Measurements from ENCODE around the gene FAM171A2. TPM values are rescaled to one million over a fixed set of nuclear protein-coding genes. Genes with fewer than 3 reads are reported as not detected.
A peak's percentile ranks its signal among the peaks of the same experiment; 100 is the strongest.
"Not testable (repeated sequence)": the region's sequence is repeated elsewhere in the genome, so short reads cannot be mapped to it uniquely, and the experiment has no call there.

FAM171A2 gene
- total RNA-seq, 1 experiment from 2014 or later: 0.30 TPM

GRCh38 chr17:44376124-44376523, 12.5 kb upstream of the FAM171A2 start:
- no peak overlapping the region for H3K4me3 Mint-ChIP-seq (ENCODE audit: unreplicated experiment)
- no TSS peak for BruUV-seq (replicated peaks)
- CTCF ChIA-PET: interaction anchor here (0.6 kb wide), 1 partner anchor 839 kb away, joined by 3 read pairs; no protein-coding TSS in a partner anchor

GRCh38 chr17:44375196-44376017, 11.8 kb upstream of the FAM171A2 start:
- no peak overlapping the region for H3K4me3 Mint-ChIP-seq (ENCODE audit: unreplicated experiment)
- intact Hi-C loops (cut with micrococcal nuclease): no loop called here
- TF ChIP-seq CTCF (IDR thresholded peaks at IDR 0.05; ENCODE audit: unreplicated experiment): no peak
- BruUV-seq (replicated peaks): no TSS peak
- ChIA-PET POLR2A (interaction anchor here (0.7 to 0.8 kb wide), 2 partner anchors 10 to 376 kb away, joined by 3 to 4 read pairs; no protein-coding TSS in a partner anchor), CTCF (interaction anchor here (0.6 kb wide), 1 partner anchor 840 kb away, joined by 3 read pairs; no protein-coding TSS in a partner anchor)
- no peaks in the 10 kb centered on the region for H3K4me1 Mint-ChIP-seq (ENCODE audit: insufficient read depth, unreplicated experiment)
- H3K27me3 Mint-ChIP-seq (ENCODE audit: insufficient read depth, unreplicated experiment): no peaks in the 10 kb centered on the region
- H3K9me3 Mint-ChIP-seq (ENCODE audit: unreplicated experiment): no peaks in the 10 kb centered on the region
- DNase-seq (ENCODE audit: unreplicated experiment): no peak
- H3K36me3 Mint-ChIP-seq (ENCODE audit: insufficient read depth, unreplicated experiment): no peaks in the 10 kb centered on the region
- H3K27ac Mint-ChIP-seq (ENCODE audit: low read depth, unreplicated experiment): no peak overlapping the region

More at GRCh38 chr17:44376124-44376523, 12.5 kb upstream of the FAM171A2 start:
- peak; percentile 33 for DNase-seq (ENCODE audit: unreplicated experiment)
- H3K36me3 Mint-ChIP-seq (ENCODE audit: insufficient read depth, unreplicated experiment): no peaks in the 10 kb centered on the region
- H3K27me3 Mint-ChIP-seq (ENCODE audit: insufficient read depth, unreplicated experiment): no peaks in the 10 kb centered on the region
- intact Hi-C loops (cut with micrococcal nuclease): no loop called here
- no peaks in the 10 kb centered on the region for H3K9me3 Mint-ChIP-seq (ENCODE audit: unreplicated experiment)
- no peak overlapping the region for H3K27ac Mint-ChIP-seq (ENCODE audit: low read depth, unreplicated experiment)
- H3K4me1 Mint-ChIP-seq (ENCODE audit: insufficient read depth, unreplicated experiment): no peaks in the 10 kb centered on the region
- peak; percentile 47 for TF ChIP-seq CTCF (IDR thresholded peaks at IDR 0.05; ENCODE audit: unreplicated experiment)
- POLR2A ChIA-PET: interaction anchor here (0.7 to 0.8 kb wide), 2 partner anchors 10 to 377 kb away, joined by 3 to 4 read pairs; no protein-coding TSS in a partner anchor

- no peaks in the 10 kb centered on the region for H3K27me3 Mint-ChIP-seq (ENCODE audit: insufficient read depth, unreplicated experiment)
- H3K9me3 Mint-ChIP-seq (ENCODE audit: unreplicated experiment): no peaks in the 10 kb centered on the region
- DNase-seq (ENCODE audit: unreplicated experiment): no peak
- ChIA-PET POLR2A (no interaction called here), CTCF (no interaction called here)
- no peak overlapping the region for H3K27ac Mint-ChIP-seq (ENCODE audit: low read depth, unreplicated experiment)
- H3K4me1 Mint-ChIP-seq (ENCODE audit: insufficient read depth, unreplicated experiment): no peaks in the 10 kb centered on the region
- no peak overlapping the region for H3K4me3 Mint-ChIP-seq (ENCODE audit: unreplicated experiment)
- H3K36me3 Mint-ChIP-seq (ENCODE audit: insufficient read depth, unreplicated experiment): no peaks in the 10 kb centered on the region
- TF ChIP-seq CTCF (IDR thresholded peaks at IDR 0.05; ENCODE audit: unreplicated experiment): no peak
- no TSS peak for BruUV-seq (replicated peaks)
- intact Hi-C loops (cut with micrococcal nuclease): no loop called here
Observed at GRCh38 chr17:44374306-44375195, 10.9 kb upstream of the FAM171A2 start.

GRCh38 chr17:44372036-44372435, 8.4 kb upstream of the FAM171A2 start:
- Mint-ChIP-seq H3K4me1 (ENCODE audit: insufficient read depth, unreplicated experiment) (no peaks in the 10 kb centered on the region), H3K27ac (ENCODE audit: low read depth, unreplicated experiment) (no peak overlapping the region), H3K9me3 (ENCODE audit: unreplicated experiment) (no peaks in the 10 kb centered on the region), H3K4me3 (ENCODE audit: unreplicated experiment) (no peak overlapping the region), H3K36me3 (ENCODE audit: insufficient read depth, unreplicated experiment) (no peaks in the 10 kb centered on the region), H3K27me3 (ENCODE audit: insufficient read depth, unreplicated experiment) (peaks cover 13% of the 10 kb centered on the region)
- DNase-seq (ENCODE audit: unreplicated experiment): no peak
- no TSS peak for BruUV-seq (replicated peaks)
- intact Hi-C loops (cut with micrococcal nuclease): no loop called here
- CTCF ChIA-PET: interaction anchor here (1.0 kb wide), 1 partner anchor 21 kb away, joined by 5 read pairs; no protein-coding TSS in a partner anchor
- no peak for TF ChIP-seq CTCF (IDR thresholded peaks at IDR 0.05; ENCODE audit: unreplicated experiment)
- POLR2A ChIA-PET: no interaction called here

- H3K9me3 Mint-ChIP-seq (ENCODE audit: unreplicated experiment); H3K4me1 Mint-ChIP-seq (ENCODE audit: insufficient read depth, unreplicated experiment); BruUV-seq (replicated peaks); H3K27ac Mint-ChIP-seq (ENCODE audit: low read depth, unreplicated experiment); H3K4me3 Mint-ChIP-seq (ENCODE audit: unreplicated experiment); POLR2A ChIA-PET; intact Hi-C loops (cut with micrococcal nuclease); DNase-seq (ENCODE audit: unreplicated experiment); H3K36me3 Mint-ChIP-seq (ENCODE audit: insufficient read depth, unreplicated experiment): not testable (repeated sequence)
- H3K27me3 Mint-ChIP-seq (ENCODE audit: insufficient read depth, unreplicated experiment): peaks cover 37% of the 10 kb centered on the region
- CTCF ChIA-PET: interaction anchor here (0.6 to 0.7 kb wide), 2 partner anchors 33 to 51 kb away, joined by 3 read pairs; no protein-coding TSS in a partner anchor
Observed at GRCh38 chr17:44369414-44370023, 5.9 kb upstream of the FAM171A2 start.

All from MCF 10A (cell line).